DMS153 (cell line): ENCODE data around the gene LRP1B.
"Not testable (repeated sequence)": the region's sequence is repeated elsewhere in the genome, so short reads cannot be mapped to it uniquely, and the experiment has no call there.

Source experiments
- DNase-seq: peaks from one replicate; lab custom pipeline; 2025; lab: John Stamatoyannopoulos, UW

Gene LRP1B

DNA sequence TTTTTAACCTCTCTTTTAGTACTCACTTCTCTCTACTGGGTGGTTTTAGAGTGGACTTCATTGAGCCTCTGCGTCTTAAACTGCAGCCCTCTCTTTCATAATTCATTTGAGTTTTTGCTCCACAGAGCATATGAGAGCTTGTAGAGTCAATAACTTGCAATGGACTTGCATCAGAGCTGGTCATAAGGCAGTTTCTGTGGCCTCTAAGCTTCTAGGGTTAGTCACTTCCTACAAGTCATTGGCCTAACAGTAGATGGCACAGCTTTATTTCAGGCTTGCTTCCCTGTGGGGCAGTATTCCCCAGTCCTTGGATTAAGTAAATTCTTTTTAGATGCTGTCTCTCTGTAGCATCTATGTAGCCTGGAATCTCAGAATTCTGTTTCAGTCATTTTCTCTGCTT, 1435.7 kb downstream of the LRP1B start:
- no peak for DNase-seq

DNA sequence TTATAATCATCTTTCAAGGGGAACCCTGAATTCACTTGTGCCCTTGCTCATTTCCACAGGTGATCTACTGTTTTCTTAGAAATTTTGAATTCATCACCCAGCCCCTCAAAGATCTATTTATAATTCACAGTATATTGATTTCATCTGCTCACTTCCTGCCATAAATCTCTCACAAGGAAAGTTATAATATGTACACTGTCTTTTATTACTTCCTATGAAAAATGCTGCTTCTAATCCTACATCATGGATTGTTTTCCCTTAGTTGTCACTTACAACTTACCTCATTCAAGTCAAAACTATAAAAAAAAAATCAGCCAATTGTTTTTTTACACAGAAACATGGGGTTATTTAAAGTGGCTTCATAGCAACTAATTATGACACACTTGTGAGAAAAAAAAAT, 1443.0 kb downstream of the LRP1B start:
- no peak for DNase-seq

DNA sequence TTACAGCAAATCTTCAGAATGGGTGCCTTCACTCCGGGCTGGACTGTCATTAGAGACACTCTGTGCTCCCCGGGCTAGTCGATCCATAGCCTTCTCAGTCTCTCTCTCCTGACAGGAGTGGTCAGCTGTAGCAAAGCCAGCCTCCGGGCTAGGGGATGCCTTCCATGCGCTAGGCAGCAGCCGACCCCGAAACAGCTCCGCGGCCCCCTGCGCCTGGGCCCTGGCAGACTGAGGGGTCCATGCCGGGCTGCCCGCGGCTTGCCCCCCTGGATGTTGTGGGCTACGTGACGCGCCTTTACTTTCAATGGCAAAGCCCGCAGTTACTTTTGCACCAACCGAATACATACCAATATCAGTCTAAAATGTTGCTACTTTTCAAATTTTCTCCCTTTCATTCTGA, 1447.2 kb downstream of the LRP1B start:
- no peak for DNase-seq

DNA sequence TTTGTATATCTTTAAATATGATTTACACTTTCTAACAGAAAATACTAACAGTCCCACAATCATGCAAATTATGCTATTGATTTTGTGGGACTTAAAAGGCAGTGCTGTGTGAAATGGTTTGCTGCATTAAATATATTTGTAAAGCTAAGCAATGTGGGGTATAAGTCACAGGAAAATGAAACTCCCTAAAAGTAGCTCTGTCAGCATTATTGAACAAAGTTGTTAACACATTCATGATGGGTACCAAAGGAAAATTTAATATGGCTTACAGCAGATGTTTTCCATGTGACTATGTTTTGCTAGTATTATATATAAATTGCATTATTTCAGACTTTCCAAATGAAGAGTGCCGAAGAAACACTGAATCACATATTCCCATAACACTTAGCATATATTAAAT, 1450.0 kb downstream of the LRP1B start:
- no peak for DNase-seq

DNA sequence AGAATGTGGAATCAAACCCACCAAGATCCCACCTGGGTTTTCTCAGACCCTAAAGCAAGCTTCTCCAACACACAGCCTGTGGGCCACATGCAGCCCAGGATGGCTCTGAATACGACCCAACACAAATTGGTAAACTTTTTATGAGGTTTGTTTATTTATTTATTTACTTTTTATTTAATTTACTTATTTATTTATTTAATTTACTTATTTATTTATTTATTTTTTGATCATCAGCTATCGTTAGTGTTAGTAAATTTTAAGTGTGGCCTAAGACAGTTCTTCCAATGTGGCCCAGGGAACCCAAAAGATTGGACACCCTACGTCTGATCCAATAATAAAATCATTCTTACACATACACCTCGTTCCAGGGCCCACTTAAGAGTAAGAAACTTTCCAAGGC, 1451.1 kb downstream of the LRP1B start:
- no peak for DNase-seq

DNA sequence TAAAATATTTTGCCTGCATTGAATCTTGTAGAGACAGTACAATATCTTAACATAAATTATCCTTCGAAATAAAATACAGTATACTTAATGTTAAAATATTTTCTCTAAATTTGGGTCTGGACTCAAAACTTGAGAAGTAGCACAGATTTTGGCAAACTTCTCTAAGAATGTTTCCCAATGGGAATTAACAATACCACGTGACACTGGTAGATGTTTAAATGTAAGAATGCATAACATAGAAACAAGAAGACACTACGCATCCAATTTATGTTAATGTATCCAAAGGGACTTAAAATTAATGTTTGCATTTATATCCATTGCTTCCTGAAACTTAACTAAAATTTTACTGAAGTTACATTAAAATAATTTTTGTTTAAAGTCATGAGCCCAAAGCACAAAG, 1460.9 kb downstream of the LRP1B start:
- no peak for DNase-seq

DNA sequence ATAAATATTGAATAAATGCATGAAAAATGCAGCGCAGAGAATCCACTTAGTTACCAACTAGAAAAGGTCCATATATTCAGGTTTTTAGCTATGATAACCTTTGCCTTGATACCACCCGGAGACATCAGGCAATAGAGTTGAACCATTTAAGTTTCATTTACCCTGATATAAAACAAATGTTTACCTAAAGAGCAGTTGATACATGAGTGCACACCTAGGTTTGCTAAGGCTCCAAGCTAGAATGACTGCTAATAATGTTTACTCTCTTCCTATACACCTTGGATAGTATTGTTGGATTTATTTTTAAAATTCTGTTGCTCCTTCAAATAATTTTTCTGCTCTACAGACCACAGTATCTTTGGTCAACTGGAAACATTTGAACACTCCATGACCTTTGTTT, 1463.6 kb downstream of the LRP1B start:
- DNase-seq = peak; percentile 11

DNA sequence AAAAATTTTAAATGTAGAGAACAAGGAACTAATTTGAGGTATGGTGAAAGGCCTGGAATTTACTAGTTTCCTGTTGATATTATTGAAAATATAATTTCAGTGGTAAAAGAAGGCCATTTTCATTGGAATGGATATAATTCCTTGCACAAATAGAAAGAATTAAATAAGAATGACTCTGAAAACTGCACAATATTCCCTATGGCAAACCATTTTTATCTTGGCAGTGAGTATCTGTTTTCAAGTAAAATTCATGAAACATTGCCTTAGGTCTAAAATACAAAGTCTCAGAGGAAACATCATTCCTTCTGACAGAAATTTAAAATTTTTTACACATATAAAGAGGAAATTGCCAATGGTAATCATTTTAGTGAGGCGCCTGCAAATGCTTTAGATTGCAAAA, 1468.3 kb downstream of the LRP1B start:
- no peak for DNase-seq

DNA sequence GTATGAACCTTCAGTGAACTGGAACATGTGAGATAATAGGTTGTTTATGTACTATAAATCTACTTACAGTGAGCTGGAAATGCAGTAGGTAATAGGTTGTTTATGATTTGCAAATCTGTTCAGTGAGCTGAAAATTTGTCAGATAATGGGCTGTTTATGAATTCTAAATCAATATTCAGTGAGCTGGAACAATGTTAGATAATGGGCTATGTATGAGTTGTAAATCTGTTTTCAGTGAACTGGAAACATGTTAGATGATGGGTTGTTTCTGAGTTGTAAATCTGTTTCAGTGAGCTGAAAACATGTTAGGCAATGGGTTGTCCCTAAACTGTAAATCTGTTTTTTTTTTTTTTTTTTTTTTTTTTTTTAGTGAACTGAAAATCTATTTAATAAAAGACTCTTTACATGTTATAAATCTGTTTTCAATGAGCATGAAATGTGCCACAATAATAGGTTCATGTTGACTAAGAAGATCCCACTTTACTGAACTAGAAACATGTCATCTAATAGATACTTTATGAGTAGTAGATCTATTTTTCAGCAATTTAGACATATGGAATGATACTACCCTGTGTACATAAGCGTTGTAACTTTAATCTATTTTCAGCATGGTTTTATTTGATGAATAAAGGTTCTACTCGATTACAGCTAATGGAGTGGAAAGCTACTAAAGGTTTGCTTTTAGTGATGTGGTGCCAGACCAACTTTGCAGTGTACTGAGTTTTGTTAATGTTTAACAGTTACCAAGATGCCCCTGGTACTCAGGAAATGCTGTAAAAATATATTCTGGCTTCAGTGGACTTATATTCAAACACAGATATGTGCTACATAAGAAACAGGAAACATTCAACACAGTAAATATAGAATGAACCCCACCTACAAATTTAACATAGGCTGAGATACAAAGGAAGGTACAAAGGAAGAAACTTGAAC, 1471.8 kb downstream of the LRP1B start:
- DNase-seq = no peak

DNA sequence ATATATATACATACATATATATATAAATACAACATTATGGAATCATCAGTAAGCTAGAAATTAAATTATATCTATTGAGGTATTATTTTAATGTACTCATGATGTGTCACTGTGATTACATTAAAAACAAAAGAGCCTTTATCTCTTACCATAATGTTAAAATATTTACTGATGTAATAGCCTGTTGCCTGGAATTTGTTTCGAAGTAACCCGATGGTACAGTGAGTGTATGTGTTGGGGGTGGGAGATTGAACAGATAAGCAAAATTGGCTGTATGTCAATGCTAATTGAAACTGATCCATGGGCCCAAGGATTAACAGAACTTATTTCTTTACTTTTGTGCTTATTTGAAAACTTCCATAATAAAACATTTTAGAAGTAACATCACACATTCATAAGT, 1473.2 kb downstream of the LRP1B start:
- DNase-seq = no peak

DNA sequence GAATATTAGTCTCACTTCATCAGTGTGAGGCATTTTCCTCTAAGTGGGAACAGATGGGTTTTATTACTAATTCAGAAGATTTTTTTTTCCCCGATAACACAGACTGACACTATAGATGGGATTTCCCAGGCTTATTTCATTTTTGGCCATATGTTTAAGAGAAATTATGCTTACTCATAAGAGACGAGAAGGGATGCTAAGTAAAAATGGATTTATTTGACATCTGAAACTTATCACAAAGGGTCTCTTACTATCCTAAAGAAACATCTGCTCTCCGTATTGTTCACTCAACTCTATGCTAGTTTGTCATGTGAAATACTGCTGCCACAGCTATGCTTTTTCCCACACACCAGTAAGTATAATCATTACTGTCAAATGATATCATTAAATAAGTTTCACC, 1476.3 kb downstream of the LRP1B start:
- DNase-seq = no peak

DNA sequence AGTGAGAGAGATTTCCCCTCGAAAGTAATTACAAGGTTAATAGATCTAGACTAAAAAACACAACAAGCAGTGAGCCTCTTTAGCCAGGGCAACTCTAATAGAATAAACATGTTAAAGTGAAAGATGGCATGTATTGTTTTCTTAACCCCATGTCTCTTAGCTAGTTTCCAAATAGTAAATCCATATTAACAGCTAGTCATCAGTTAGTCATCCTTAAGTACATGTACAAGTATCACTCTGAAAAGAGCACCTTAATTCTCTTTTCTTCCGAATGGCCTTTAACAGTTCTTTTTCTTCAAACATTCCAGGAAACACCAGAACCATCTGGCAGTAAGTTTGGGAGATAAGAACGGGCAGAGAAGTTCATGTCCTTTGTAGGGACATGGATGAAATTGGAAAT, 1480.0 kb downstream of the LRP1B start:
- no peak for DNase-seq

DNA sequence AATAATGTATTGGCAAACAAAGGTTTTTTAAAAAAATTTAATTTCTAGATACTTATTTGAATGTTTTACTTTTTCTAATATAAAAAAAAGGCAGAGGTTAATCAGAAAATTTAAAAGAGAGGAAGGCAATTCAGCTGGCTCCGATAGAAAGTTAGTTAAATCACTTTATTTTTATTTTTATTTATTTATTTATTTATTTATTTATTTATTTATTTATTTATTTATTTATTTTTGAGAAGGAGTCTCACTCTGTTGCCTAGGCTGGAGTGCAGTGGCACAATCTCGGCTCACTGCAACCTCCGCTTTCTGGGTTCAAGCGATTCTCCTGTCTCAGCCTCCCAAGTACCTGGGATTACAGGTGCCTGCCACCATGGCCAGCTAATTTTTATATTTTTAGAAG, 1480.7 kb downstream of the LRP1B start:
- not testable (repeated sequence) for DNase-seq

DNA sequence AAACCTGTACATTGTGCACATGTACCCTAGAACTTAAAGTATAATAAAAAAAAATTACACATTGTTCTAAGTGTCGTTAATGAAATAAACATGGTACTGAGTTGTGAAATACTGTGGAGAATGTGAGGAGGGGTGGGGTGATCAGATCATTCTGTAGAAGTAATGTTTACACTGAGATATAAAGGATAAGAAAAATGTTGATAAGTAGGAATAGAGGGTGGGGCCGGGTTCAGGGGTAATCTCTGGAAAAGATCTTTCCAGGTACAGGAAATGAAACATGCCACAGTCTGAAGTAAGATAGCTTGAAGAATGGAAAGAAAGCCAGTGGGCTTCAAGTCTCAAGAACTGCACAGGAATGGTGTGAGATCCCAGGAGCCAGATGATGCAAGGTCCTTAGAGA, 1482.4 kb downstream of the LRP1B start:
- DNase-seq = no peak

DNA sequence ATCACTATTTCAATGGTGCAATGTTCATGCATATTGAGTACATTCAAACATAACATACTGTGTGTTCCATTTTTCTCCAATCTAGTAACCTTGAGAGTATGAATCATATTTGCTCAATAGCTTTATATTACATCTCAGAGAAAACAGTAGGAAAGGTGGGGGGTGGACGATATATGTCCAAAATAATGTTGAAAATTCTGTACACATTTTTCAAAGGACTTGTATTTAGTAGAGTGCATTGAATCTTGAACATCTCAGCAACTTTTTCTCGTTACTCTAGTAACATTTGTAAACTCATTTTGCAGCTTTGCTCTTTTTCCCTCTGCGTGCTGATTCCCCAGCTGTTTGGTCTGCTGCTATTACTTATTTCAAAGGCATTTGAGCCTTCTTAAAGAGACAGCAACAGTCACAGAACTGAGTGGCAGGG, 1487.0 kb downstream of the LRP1B start:
- DNase-seq = no peak

DNA sequence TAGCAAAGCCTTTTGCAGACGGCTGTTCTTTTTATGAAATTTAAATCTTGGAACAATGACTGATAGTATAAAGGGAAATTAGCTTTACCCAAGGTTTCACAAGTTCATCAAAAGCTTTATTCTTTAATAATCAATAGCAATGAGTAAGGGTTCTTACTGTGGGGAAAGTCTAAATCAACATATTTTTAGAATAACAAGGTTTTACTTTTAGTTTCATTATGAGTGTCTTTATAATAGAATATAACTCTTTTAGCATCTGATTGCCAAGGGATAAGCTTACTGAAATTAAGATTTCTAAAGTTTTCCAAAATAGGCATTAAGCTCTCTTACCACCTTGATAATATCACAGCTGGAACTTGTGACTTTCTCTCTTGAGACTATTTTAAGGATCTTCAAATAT, 1489.7 kb downstream of the LRP1B start:
- no peak for DNase-seq

DNA sequence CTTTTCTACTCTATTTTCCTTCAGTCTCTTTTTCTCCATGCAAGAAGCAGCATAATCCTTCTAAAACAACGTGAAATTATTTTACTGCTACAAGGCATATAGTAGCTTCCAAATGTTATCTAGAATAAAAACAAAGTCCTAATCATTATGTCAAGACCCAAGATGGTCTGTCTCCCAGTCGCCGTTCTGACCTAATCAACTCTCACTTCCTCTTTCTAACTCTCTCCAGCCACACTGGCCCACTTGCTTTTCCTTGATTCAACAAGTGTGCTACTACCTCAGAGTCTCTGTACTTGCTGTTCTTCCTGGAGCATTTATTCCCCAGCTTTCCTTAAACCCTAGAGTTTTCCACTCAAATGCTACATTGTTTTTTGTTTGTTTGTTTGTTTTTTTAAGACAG, 1491.2 kb downstream of the LRP1B start:
- DNase-seq = no peak

DNA sequence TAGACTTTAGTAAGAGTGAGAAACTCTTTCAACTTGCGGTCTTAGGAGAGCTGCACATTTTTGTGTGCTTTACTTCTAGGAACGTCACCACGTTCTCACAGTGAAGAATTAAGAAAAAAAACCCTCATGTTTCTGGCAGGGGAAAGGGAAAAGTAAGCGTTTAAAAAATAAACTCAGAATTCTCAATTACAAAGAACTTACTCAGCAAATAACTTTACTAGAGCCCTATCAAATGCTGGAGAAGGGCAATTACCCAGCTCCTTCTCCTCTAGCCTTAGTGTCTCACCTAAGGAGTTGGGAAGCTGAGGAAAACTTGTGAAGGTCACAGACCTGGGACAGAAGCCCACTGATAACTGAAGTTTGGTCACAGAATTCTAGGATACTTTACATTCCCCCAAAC, 1500.3 kb downstream of the LRP1B start:
- DNase-seq = no peak

DNA sequence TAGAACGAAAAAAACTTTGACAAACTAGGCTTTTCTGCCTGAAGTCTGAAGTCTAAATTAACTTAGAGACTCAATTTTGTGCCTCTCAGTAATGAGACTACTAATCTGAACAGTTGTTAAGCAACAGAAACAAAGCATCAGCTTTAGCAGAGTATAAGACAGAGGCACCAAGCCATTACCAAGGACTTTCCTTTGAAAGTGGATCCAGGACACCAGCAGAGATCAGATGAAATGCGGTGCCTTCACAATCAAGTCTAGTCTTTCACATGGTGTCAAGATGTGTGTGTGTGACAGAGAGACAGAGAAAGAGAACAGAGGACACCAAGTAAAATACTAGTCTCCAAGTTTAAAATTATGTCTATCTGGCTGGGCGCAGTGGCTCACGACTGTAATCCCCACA, 1502.9 kb downstream of the LRP1B start:
- DNase-seq = no peak

DNA sequence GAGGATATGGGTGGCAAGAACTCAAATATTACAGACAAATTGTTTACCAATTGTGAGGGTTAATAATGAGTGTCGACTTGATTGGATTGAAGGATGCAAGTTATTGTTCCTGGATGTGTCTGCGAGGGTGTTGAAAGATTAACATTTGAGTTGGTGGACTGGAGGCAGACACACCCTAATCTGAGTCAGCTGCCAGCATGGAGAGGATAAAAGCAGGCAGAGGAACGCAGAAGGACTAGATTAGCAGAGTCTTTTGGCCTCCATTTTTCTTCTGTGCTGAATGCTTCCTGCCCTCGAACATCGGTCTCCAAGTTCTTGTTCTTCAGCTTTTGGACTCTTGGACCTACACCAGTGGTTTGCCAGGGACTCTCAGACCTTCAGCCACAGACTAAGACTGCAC, 1503.7 kb downstream of the LRP1B start:
- no peak for DNase-seq

DNA sequence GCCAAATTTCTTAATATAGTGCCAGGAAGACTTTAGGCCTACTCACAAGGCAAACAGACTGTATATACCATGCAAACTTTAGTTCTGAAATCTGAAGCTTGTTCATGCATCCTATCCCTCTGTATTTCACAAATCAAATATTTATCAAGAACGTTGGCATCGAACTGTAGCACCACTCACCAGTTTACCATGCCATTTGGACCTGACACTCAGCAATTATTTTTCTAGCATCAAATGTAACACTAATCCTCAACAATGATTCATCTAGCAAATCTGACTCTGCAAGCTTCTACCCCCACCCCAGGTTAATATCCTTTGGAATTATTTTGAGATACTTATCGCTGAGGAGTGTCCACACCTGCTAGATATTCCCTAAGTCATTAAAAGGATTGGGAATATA, 1506.6 kb downstream of the LRP1B start:
- DNase-seq = peak; percentile 55

DNA sequence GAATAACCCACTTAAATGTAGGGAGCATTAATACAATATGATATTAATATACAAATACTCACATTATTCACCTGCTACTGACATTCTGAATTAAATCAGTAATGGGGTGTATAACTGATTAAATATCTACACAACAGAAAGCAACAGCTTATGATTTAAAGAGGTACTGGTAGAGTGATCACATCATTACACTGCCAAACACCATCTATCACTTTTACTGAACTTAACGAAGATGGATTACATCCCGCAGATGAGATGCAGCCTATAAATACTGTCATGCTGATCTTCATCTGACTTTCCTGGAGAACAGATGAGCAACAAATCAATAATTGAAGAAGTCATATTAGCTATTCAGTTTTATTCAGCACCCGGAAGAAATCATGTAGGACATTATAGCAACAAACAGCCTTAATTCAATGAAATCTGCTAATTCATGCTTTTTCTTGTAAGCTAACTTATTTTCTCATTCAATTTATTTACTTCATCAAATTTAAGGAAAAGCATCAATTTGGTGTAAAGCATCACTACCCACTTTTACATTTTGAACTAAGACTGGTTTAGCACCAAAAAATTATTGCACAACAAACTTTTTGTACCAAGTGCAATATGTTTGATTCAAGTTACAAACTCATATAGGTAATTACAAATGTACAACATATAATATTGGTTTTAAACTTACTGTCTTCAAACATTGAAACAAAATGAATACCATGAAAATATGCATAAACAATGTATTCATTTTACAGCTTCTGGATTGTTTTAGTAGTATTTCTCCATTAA, 1509.0 kb downstream of the LRP1B start:
- DNase-seq = no peak

DNA sequence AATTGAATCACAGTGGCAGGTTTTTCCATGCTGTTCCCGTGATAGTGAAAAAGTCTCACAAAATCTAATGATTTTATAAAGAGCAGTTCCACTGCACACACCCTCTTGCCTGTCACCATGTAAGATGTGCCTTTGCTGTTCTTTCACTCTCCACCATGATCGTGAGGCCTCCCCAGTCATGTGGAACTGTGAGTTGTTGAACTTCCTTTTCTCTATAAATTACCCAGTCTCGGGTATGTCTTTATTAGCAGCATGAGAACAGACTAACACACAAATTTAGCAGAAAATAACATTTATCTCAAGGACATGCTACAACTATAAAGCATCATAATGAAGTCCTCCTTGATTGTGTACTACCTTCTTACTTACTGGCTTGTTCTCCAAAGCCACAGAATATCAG, 1526.0 kb downstream of the LRP1B start:
- DNase-seq = no peak
